BE2C (cell line): ENCODE measurements around the gene KLF16.

Experiments used
- DNase-seq: peaks from one replicate; pipeline ENCODE4 v3.0.0-alpha.2; 2020
- H3K27me3 ChIP-seq: fragments of 250-450 bp; sonication (Bioruptor Pico); 2 replicates; pipeline ENCODE4 v1.5.1; 2020; ENCODE audit warnings: mild to moderate bottlenecking
- H3K36me3 ChIP-seq: fragments of 250-450 bp; sonication (Bioruptor Pico); 2 replicates; pipeline ENCODE4 v1.5.1; 2020; ENCODE audit warnings: mild to moderate bottlenecking
- H3K4me1 ChIP-seq: fragments of 250-450 bp; sonication (Bioruptor Pico); 2 replicates; pipeline ENCODE4 v1.5.1; 2020
- H3K4me3 ChIP-seq: 2 replicates; pipeline ENCODE4 v1.5.1; 2011; ENCODE audit warnings: low read depth, low read length
- H3K9me3 ChIP-seq: fragments of 250-450 bp; sonication (Bioruptor Pico); 2 replicates; pipeline ENCODE4 v1.5.1; 2020
- CTCF ChIP-seq: IDR thresholded peaks from 2 replicates; pipeline ENCODE4 v1.5.1; 2012; ENCODE audit warnings: mild to moderate bottlenecking, low read depth, low read length

KLF16 gene

GRCh38 chr19:1825909-1826556 is 37.3 kb downstream of the KLF16 start:
- DNase-seq = peak; percentile 89
- Histone ChIP-seq H3K27me3 (no peaks in the 10 kb centered on the region), H3K9me3 (no peaks in the 10 kb centered on the region), H3K4me1 (peaks cover 5% of the 10 kb centered on the region; the same call in 1 of the 2 replicates), H3K4me3 (no peak overlapping the region), H3K36me3 (peaks cover 75% of the 10 kb centered on the region)
- peak; percentile 90 for TF ChIP-seq CTCF

- Histone ChIP-seq H3K9me3 (no peaks in the 10 kb centered on the region), H3K36me3 (peaks cover 80% of the 10 kb centered on the region), H3K4me3 (no peak overlapping the region), H3K27me3 (no peaks in the 10 kb centered on the region), H3K4me1 (peaks cover 5% of the 10 kb centered on the region; the same call in 1 of the 2 replicates)
- DNase-seq = no peak
- TF ChIP-seq CTCF = no peak
Observed at GRCh38 chr19:1824252-1824622, 39.1 kb downstream of the KLF16 start.

- H3K4me3 ChIP-seq = no peak overlapping the region
- peaks cover 5% of the 10 kb centered on the region; the same call in 1 of the 2 replicates for H3K4me1 ChIP-seq
- peaks cover 83% of the 10 kb centered on the region for H3K36me3 ChIP-seq
- no peaks in the 10 kb centered on the region for H3K27me3 ChIP-seq
- H3K9me3 ChIP-seq = no peaks in the 10 kb centered on the region
- peak; percentile 46 for DNase-seq
- TF ChIP-seq CTCF = no peak
Observed at GRCh38 chr19:1823539-1824251, 39.7 kb downstream of the KLF16 start.

- no peak overlapping the region for H3K4me3 ChIP-seq
- no peak for DNase-seq
- no peaks in the 10 kb centered on the region for H3K9me3 ChIP-seq
- H3K27me3 ChIP-seq = no peaks in the 10 kb centered on the region
- H3K36me3 ChIP-seq = peaks cover 86% of the 10 kb centered on the region
- H3K4me1 ChIP-seq = peaks cover 5% of the 10 kb centered on the region; the same call in 1 of the 2 replicates
- TF ChIP-seq CTCF = no peak
Observed at GRCh38 chr19:1823020-1823419, 40.4 kb downstream of the KLF16 start.

GRCh38 chr19:1822210-1822609 is 41.2 kb downstream of the KLF16 start:
- no peak overlapping the region for H3K4me3 ChIP-seq
- no peaks in the 10 kb centered on the region for H3K27me3 ChIP-seq
- no peak for TF ChIP-seq CTCF
- H3K36me3 ChIP-seq = peaks cover 86% of the 10 kb centered on the region
- DNase-seq = no peak
- peaks cover 5% of the 10 kb centered on the region; the same call in 1 of the 2 replicates for H3K4me1 ChIP-seq
- no peaks in the 10 kb centered on the region for H3K9me3 ChIP-seq
